ENCODE data around the gene CATSPER1. TPM values are rescaled to one million over a fixed set of nuclear protein-coding genes. Genes with fewer than 3 reads are reported as not detected.

Gene CATSPER1
- total RNA-seq, 1 donor from 2014 or later = not detected

GRCh38 chr11:65983589-65983987, 42.7 kb downstream of the CATSPER1 start:
- no peak overlapping the region for H3K27ac Mint-ChIP-seq
- TF ChIP-seq EZH2phosphoT487 (IDR thresholded peaks at IDR 0.05) (no peak), CTCF (IDR thresholded peaks at IDR 0.05) (no peak), EZH2 (IDR thresholded peaks at IDR 0.05) (no peak)
- no peak for DNase-seq (ENCODE audit: low spot score)

GRCh38 chr11:65982824-65983588, 43.3 kb downstream of the CATSPER1 start:
- Histone ChIP-seq H3K9ac (no peak overlapping the region), H3K36me3 (no peaks in the 10 kb centered on the region), H3K79me2 (ENCODE audit: low read depth) (no peaks in the 10 kb centered on the region), H3K4me1 (no peaks in the 10 kb centered on the region), H3K27me3 (no peaks in the 10 kb centered on the region), H3K9me3 (ENCODE audit: low read depth) (no peaks in the 10 kb centered on the region), H3F3A (ENCODE audit: low read depth) (no peaks in the 10 kb centered on the region), H4K20me1 (ENCODE audit: low read depth) (no peaks in the 10 kb centered on the region), H3K4me2 (no peak overlapping the region), H3K4me3 (no peak overlapping the region), H2AFZ (replicated peaks) (no peak overlapping the region), H3K27ac (no peak overlapping the region)
- no peak for DNase-seq (ENCODE audit: low spot score)
- H3K4me1 Mint-ChIP-seq = no peaks in the 10 kb centered on the region
- H3K27me3 Mint-ChIP-seq (ENCODE audit: insufficient read depth, low read depth) = peaks cover 2% of the 10 kb centered on the region
- no peak overlapping the region for H3K27ac Mint-ChIP-seq
- no peaks in the 10 kb centered on the region for H3K9me3 Mint-ChIP-seq
- peaks cover 5% of the 10 kb centered on the region for H3K36me3 Mint-ChIP-seq
- no peak overlapping the region for H3K4me3 Mint-ChIP-seq
- TF ChIP-seq EZH2 (IDR thresholded peaks at IDR 0.05) = no peak
- TF ChIP-seq CTCF (IDR thresholded peaks at IDR 0.05) = no peak
- no peak for TF ChIP-seq EZH2phosphoT487 (IDR thresholded peaks at IDR 0.05)

More at GRCh38 chr11:65983589-65983987, 42.7 kb downstream of the CATSPER1 start:
- no peak overlapping the region for H3K4me2 ChIP-seq
- no peaks in the 10 kb centered on the region for H3K36me3 ChIP-seq
- no peaks in the 10 kb centered on the region for H3K4me1 ChIP-seq
- no peaks in the 10 kb centered on the region for H3K79me2 ChIP-seq (ENCODE audit: low read depth)
- no peak overlapping the region for H3K27ac ChIP-seq
- H3K9ac ChIP-seq = no peak overlapping the region
- H2AFZ ChIP-seq (replicated peaks) = no peak overlapping the region
- no peaks in the 10 kb centered on the region for H3K9me3 Mint-ChIP-seq
- no peaks in the 10 kb centered on the region for H3K27me3 ChIP-seq
- no peaks in the 10 kb centered on the region for H3F3A ChIP-seq (ENCODE audit: low read depth)
- peaks cover 5% of the 10 kb centered on the region for H3K36me3 Mint-ChIP-seq
- no peaks in the 10 kb centered on the region for H3K4me1 Mint-ChIP-seq
- no peaks in the 10 kb centered on the region for H3K9me3 ChIP-seq (ENCODE audit: low read depth)
- no peak overlapping the region for H3K4me3 ChIP-seq
- H3K27me3 Mint-ChIP-seq (ENCODE audit: insufficient read depth, low read depth) = peaks cover 2% of the 10 kb centered on the region
- H3K4me3 Mint-ChIP-seq = no peak overlapping the region
- H4K20me1 ChIP-seq (ENCODE audit: low read depth) = no peaks in the 10 kb centered on the region

- H3K27me3 ChIP-seq = no peaks in the 10 kb centered on the region
- Mint-ChIP-seq H3K4me1 (no peaks in the 10 kb centered on the region), H3K4me3 (no peak overlapping the region), H3K9me3 (no peaks in the 10 kb centered on the region), H3K27ac (no peak overlapping the region), H3K27me3 (ENCODE audit: insufficient read depth, low read depth) (peaks cover 2% of the 10 kb centered on the region), H3K36me3 (peaks cover 6% of the 10 kb centered on the region)
- no peaks in the 10 kb centered on the region for H3K9me3 ChIP-seq (ENCODE audit: low read depth)
- DNase-seq (ENCODE audit: low spot score) = no peak
- no peak overlapping the region for H3K4me3 ChIP-seq
- no peaks in the 10 kb centered on the region for H4K20me1 ChIP-seq (ENCODE audit: low read depth)
- H3K79me2 ChIP-seq (ENCODE audit: low read depth) = no peaks in the 10 kb centered on the region
- no peak overlapping the region for H3K9ac ChIP-seq
- H3K36me3 ChIP-seq = no peaks in the 10 kb centered on the region
- H2AFZ ChIP-seq (replicated peaks) = no peak overlapping the region
- no peaks in the 10 kb centered on the region for H3F3A ChIP-seq (ENCODE audit: low read depth)
- no peaks in the 10 kb centered on the region for H3K4me1 ChIP-seq
- no peak overlapping the region for H3K4me2 ChIP-seq
- no peak overlapping the region for H3K27ac ChIP-seq
- TF ChIP-seq CTCF (IDR thresholded peaks at IDR 0.05) = no peak
Observed at GRCh38 chr11:65981972-65982823, 44.1 kb downstream of the CATSPER1 start.

Data from neural progenitor cell (in vitro differentiated cells).